Activated gamma-delta T cell treated with anti-CD3 and anti-CD28 coated beads, Interleukin-2, amount 50 U/mL, for 16 hours (primary cell): ENCODE results near the gene MAU2.
"Not testable (repeated sequence)": the region's sequence is repeated elsewhere in the genome, so short reads cannot be mapped to it uniquely, and the experiment has no call there.

Source experiments
- DNase-seq: peaks from one replicate; pipeline ENCODE4 v3.0.0-alpha.2; 2020; ENCODE audit warnings: low read depth

MAU2 gene

GRCh38 chr19:19385131-19385895, 64.7 kb downstream of the MAU2 start:
- DNase-seq: peak; percentile 99

- DNase-seq: peak; percentile 33
Observed at GRCh38 chr19:19385896-19386869, 65.6 kb downstream of the MAU2 start.

GRCh38 chr19:19387108-19387507, 66.5 kb downstream of the MAU2 start:
- no peak for DNase-seq

- no peak for DNase-seq
Observed at GRCh38 chr19:19388568-19389555, 68.2 kb downstream of the MAU2 start.

GRCh38 chr19:19389683-19390082, 69.1 kb downstream of the MAU2 start:
- not testable (repeated sequence) for DNase-seq

- DNase-seq: not testable (repeated sequence)
Observed at GRCh38 chr19:19394333-19394732, 73.7 kb downstream of the MAU2 start.

GRCh38 chr19:19399733-19400433, 79.3 kb downstream of the MAU2 start:
- DNase-seq: no peak

GRCh38 chr19:19402656-19403372, 82.2 kb downstream of the MAU2 start:
- no peak for DNase-seq

GRCh38 chr19:19403373-19403901, 82.8 kb downstream of the MAU2 start:
- DNase-seq: no peak

GRCh38 chr19:19404879-19405860, 84.5 kb downstream of the MAU2 start, which contains the start of gene GATAD2A:
TSS of gene GATAD2A (plus strand) at chr19:19405675. CDS start at chr19:19465346, 59,671 bp downstream.
- DNase-seq: peak; percentile 89

GRCh38 chr19:19405971-19406877, 85.6 kb downstream of the MAU2 start:
- DNase-seq: peak; percentile 28

GRCh38 chr19:19406878-19407632, 86.4 kb downstream of the MAU2 start:
- no peak for DNase-seq

GRCh38 chr19:19407633-19407930, 87.0 kb downstream of the MAU2 start:
- DNase-seq: no peak
